Endometrial microvascular endothelial cells (primary cell): Measurements from ENCODE around the gene MINDY4. TPM values are rescaled to one million over a fixed set of nuclear protein-coding genes. Genes with fewer than 3 reads are reported as not detected.

Source experiments
- in situ Hi-C: cut with HindIII; loops from 2 replicates; pipeline ENCODE4 v1.10.0; 2017; ENCODE audit warnings: low sequenced_read_pairs, low pct_unique_long_range_greater_than_20kb; ENCODE audit errors: inconsistent ontology term
- total RNA-seq: library from RNA; depleted of rRNA; stranded (reverse); fragments of >200 nt; gene quantifications from one replicate; pipeline ENCODE4 v1.2.3, GENCODE V29; 2015; ENCODE audit errors: inconsistent ontology term

The MINDY4 gene
- total RNA-seq, 1 donor from 2014 or later = 8.1 TPM

DNA sequence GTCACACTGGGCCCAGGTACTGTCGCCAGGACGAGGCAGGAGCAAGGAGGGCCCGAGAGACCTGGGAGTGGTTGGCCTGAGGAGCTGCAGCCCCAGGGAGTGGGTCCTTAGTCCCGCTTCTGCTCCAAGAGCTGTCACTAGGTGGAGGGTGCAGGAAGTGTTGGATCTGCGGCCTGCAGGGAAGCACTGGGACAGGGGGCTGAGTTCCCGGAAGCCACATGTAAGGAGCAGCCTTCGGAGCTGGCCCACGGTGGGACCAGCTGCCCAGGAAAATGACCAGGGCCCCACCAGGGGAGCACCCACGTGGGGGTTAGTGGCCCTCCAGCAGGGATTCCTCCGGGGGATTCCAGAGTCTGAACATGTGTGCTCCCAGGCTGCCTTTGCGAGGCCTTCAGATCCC is 131.2 kb downstream of the MINDY4 start:
- in situ Hi-C loops = no loop called here

DNA sequence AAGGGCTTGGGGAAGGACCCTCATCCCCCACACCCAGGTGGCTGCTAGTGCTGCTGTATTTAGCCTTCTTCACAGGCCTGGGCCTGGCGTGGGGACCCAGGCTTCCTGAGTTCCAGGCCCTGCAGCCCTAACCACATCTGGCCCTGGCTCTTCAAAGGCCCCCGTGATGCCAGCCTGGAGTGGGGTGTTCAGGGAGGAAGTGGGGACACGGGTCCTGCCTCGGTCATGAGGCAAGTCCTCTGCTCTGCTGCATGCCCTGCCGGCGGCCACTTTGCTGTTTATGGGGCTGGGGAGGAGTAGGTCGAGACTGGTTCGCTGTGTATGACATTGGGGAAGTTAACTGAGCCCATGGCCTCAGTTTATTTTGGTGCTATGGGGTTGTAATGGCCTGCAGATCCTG is 131.9 kb downstream of the MINDY4 start:
- in situ Hi-C loops = no loop called here

DNA sequence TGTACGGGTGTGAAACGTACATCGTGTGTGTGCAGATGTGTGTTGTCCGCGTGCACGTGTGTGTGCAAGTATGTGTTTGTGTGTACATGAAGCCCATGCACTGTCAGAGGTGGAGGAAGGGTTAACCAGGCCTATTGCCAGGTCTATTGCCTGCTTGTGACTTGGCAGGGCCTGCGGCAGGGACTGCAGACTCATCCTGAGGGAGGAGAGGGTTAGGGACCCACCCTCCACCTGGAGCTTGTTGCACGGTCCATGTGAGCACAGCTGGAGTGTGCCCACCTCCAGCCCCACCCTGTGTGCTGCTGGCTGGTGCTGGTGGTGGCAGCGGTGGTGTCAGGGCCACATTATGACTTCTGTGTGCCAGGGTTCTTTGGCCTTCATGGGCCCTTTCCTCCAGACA is 133.3 kb downstream of the MINDY4 start:
- in situ Hi-C loops = no loop called here

DNA sequence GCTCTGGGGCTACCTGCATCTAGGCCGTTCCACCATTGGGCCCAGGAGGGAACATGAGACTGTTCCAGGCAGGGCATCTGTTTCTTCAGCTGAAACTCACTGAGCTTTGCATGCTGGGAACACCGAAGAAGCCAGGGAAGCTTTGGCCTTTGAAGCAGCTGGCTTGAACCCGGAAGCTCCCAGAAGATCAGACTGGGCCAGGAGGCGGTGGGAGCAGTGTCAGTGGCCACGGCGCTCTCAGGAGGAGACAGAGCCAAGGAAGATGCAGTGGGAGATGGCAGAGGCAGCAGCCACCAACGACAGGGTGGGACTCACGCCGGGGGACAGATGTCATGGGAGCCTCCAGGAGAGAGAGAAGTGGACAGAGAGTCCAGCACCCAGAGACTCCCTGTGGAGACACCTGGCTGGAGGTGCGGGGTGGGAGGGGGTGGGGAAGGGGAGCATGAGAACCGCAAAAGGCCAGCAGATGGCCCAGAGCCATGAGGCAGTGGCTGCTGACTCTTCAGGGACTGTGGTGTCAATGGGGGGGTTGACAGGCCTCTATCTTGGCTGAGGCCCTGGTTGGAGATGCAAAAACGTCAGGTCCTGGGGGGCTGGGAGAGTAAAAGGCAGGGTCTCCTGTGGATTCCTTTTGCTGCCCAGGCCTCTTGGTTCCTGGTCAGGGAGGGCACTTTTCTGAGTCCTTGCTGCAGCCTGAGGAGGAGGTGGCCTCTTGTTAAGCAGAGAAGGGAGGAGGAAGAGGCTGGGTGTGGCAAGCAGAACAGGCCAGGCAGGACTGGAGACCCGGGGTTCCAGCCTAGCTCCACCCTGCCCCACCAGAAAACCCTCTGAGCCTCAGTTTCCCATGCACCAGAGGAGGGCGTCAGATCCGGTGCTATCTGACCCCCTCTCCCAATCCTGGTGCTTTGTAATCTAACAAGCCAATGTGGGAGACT is 134.1 kb downstream of the MINDY4 start:
- in situ Hi-C loops = no loop called here

DNA sequence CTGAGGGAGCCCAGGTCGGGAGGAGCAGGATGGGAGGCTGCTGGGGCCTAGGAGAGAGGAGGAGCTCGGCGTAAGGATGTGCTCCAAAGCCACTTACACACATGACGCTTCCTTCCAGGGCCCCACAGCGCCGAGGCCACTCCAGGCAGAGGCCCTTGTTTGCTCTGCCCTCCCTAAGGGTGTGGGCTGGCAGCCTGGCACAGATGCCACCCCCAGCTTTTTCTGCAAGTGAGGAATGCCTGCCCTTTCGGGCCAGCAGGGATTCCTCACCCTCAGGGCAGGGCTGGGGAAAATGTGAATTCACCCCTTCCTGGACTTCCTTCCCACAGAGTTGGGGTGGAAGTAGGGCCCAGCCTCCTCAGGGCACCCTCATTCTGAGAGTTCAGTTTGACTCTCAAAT is 134.8 kb downstream of the MINDY4 start:
- in situ Hi-C loops = no loop called here

DNA sequence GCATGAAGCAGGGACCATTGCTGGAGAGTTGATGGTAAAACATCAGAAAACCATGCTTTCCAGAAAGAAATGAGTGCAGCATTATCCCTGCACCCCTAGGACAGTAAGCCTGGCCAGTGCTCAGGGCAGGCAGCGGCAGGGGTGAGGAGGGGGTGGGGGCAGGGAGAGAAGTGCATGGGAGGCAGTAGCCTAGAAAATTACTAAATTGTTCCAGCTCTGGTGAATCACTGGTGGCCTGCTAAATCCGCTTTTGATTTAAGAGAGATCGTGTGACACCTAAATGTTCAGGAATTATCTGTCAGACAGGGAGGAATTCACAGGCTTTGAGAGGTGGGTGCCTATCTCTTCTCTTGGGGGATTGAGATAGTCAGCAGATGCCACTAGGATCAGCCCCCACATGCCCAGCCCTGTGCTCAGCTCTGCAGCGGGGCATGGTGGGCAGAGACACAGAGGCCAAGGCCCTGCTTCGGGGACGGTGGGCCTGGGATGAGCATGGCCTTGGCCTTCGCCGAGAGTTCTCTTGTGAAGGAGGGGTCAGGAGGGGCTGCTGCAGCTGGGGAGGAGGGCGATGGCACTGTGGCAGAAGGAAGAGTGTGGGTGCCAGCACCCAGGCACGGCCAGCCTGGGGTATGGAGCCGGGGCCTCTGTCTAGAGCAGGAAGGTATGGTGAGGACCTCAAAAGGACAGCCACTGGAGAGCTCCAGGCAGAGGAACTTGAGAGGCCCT is 135.5 kb downstream of the MINDY4 start:
- in situ Hi-C loops = no loop called here

DNA sequence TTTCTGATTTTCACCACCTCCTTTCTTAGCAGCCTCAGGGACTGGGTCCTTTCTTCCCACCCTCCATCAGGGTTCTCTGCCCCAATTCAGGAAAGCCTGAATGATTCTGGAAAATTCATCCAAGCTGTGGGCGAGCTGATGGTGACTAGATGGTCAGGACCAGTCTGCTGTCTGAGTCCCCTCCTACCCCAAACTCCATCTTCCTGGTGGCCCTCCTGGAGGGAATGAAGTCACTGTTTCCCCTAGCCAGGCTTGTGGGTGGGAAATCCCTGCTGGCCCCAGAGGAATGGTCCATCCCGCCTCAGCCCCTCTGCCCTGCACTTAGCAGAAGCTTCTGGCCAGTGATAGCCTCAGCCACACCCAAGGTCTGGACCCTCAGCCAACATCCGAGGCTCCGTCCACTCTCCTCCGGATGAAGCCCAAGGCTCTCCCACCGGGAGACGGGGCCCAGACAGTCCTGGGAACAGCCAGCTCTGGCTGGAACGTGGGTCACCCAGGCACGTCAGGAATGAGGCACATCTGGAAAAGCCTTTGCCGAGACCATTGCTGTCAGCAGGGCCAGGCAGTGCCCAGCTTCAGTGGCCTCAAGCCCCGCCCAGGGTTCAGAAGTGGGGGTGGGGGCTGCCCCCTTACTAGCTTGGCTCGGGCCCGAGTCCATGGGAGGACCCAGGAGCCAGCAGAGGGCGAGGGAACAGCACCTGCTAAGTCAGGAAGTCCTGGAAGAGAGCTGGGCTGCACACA is 136.5 kb downstream of the MINDY4 start:
- in situ Hi-C loops = no loop called here

DNA sequence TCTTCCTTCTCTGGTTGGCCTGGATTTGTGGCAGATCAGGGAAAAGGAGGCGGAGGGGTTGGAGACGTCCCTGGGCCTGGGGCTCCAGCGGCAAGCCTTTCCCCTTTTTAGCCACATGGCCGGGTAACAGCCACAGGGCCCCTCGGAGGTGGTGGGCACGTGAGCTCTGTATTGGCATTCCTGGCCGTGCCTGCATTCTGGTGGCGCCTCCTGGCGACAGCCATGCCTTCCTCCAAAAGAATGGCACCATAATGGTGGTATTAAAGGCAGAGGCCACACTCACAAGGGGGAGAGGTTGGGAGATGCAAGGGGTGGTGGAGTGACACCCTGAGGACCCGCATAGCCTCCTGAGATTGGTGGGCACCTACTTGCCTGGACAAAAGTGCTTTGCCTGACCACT is 137.5 kb downstream of the MINDY4 start:
- in situ Hi-C loops = no loop called here

DNA sequence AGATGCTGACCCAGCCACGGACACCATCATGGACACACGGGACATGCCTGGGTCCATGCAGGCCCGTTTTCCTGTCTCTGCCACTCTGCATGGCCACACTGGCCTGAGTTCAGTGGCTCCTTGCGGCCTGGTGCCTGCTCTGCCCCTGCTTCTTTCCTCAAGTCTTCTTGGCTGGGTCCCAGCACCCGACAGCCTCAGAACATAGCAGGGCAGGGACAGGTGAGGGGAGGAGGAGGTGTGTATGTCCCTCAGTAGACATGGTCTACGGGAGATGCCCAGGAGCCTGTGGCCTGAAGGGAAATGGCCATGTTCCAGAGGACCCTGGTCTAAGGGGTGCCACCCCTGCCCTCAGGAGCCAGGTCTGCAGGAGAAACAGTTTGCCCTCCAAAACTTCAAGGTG is 138.2 kb downstream of the MINDY4 start:
- in situ Hi-C loops = no loop called here

DNA sequence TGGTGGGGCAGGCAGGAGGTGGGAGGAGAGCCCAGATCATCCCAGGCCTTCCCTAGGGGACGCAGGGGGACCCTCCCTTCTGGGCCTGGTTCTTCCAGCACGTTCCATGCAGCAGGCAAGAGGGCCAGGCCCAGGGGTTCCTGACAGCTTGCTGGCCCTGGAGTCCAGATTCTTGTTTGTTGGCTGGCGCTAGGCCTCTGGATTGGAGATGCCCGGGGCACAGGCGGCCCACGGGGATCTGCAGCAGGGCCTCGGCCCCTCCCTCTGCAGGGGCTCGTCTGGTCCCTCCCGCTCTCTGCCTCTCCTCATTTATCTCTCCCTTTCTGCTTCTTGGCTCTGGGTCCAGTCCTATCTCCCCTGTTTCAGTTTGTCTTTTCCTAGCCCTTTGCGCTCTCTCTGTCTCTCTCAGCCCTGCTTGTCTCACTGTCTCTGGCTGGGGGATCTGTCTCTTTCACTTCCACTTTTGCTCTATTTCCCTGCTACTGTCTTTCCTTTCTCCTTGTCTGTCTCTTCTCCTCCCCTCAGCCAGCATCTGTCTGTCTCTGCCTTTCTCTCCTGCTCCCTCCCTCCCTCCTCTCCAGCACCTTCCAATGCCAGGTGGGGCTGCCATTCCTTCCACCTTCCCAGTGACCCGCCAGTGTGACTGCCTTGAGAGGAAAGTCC is 139.3 kb downstream of the MINDY4 start:
- in situ Hi-C loops = no loop called here

DNA sequence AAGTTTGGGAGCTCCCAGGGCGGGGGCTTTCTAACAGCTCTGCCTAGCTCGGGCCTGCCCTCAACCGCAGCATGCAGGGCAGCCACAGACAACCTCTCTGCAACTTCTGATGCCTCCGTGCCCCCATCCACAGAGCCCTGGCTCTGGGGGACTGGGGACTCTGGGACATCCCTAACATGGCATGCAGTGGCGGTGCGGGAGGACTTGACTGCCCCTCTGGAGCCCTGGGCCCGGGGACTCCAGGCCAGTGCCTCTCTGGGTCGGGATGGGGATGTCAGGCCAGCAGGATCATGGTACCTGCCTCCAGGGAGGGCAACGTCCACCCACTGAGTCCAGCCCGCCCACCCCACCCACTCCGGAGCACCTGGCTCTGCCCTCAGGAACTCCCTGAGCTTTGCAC is 139.9 kb downstream of the MINDY4 start:
- in situ Hi-C loops = no loop called here

DNA sequence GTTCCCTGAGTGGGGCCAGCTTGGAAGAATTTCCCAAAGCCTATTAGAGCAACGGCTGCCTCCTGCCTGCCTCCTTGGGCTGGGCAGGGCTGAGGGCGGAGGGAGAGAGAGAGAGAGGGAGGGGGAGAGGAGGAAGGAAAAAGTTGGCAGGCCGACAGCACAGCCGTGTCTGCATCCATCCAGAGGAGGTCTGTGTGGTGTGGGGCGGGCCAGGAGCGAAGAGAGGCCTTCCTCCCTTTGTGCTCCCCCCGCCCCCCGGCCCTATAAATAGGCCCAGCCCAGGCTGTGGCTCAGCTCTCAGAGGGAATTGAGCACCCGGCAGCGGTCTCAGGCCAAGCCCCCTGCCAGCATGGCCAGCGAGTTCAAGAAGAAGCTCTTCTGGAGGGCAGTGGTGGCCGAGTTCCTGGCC is 140.3 kb downstream of the MINDY4 start, which contains the start of gene AQP1:
Gene AQP1 (plus strand): TSS at position 293 of the 409 bp plus-strand sequence. CDS start 57 bp downstream, at position 350.
- in situ Hi-C loops = no loop called here

DNA sequence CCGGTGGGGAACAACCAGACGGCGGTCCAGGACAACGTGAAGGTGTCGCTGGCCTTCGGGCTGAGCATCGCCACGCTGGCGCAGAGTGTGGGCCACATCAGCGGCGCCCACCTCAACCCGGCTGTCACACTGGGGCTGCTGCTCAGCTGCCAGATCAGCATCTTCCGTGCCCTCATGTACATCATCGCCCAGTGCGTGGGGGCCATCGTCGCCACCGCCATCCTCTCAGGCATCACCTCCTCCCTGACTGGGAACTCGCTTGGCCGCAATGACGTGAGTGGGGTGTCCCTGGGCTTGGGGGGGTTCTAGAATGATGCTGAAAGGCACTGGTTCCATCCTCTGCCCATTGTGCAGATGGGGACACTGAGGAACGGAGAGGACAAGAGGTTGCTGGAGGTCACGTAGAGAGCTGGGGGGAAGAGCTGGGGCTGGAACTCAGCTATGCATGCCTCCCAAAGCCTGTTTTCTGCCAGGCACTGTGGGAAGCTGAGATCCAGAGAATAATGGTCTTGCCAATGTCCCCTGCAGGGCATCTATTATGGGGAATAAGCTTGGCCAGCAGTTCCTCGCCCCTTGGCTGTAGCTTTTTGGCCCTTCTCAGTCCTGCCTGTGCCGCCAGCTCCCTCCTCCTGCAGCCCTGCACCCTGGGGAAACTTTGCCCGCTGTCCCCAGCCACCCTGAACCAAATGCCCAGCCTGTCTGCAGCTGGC is 141.0 kb downstream of the MINDY4 start:
- in situ Hi-C loops = no loop called here

DNA sequence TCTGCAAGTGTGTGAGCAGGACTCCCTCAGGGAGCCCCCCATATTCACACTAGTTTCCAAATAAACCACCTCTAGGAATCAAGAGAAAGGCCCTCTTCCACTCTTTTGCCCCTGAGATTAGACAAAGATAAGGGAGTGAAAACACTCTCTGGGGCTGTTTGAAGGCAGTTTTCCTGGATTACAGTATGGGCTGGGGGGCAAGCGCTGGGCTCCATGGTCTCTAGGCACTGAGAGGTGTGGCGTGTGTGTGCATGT is 141.4 kb downstream of the MINDY4 start:
- in situ Hi-C loops = no loop called here

DNA sequence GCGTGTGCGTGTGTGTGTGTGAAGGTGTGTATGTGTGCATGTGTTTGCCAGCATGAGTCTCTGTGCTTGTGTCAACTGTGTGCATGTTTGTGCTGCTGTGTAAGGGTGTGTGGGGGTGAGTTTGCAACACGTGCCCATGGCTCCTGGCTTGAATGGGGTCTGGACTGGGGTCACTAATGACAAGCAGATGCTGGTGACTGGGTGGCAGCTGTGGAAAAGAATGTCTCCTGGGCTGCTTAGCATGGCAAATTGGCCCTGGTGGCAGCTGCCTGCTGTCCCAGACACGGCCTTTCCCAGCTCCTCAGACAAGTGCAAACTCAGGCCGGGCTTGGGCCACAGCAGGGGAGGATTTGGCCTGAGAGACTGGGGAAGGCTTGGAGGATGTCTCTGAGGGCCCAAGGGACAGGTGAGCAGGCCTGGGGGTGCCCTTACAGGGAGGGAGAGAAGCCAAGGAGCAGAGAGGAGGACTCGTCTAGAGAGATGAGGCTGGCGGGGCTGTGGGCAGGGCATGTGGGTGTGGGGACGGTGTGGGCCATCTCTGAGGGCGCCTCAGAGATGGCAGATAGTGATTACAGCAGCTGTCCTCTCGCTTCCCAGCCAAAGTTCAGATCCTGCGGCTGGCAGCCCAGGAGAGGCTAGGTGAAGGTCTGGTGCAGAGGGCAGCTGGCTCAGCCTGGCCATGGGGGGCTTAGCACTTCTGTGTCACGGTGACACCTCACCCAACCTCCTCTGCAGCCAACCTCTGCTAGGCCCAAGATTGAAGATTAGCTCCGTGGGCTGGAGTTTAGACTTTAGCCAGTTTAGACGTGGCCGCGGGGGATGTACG is 142.0 kb downstream of the MINDY4 start:
- in situ Hi-C loops = no loop called here

DNA sequence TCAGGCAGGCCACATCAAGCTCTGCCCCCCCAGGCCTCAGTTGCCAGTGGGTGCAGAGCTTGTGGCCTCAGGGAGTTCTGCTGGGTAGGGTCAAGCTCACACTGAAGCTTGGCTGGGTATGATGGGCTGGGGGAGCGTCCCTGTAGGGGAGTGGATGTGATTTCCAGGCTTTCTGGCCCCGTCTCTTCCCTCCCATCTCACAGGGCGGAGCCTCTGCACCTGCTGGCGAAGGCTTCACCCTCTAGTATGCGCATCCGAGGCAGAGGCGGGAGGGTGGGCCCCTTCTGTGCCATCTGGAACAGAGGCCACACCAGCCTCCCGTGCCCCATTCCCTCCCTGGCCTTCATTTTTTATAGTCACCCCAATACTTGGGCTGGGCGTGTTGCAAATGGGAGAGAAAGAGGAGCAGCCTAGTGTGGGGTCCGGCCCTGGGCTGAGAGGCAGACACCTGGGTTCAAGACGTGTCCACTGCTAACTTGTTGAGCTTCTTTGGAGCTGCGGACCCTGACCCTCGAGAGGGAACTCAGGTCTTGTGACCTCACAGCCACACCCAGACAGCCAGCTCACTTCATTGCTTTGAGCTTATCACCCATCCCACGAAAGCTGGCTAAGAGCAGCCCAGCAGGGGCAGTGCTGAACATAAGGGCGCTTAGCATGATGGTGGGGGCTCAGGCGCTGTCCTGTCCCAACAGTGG is 142.8 kb downstream of the MINDY4 start:
- in situ Hi-C loops = no loop called here

DNA sequence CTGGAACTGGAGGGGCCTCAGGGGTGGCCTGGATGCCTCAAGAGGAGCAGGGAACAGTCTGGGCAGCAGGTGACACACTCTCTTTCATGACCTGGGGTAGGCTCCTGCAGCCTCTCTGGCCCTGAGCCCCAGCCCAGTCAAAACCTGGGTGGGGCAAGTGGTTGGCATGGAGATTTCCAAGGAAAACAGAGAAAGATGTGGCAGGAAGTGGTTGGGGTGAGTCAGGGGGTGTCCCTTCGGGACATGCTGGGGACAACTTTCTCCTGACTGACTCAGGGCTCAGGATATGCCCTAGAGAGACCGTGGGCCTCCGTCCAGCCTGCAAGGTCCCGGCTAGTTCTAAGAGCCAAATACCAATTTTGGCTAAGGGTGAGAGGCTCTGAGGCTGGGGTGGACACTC is 143.4 kb downstream of the MINDY4 start:
- in situ Hi-C loops = no loop called here
